SK-N-SH (cell line): Measurements from ENCODE around the gene PUM1.

Experiments
- POLR2AphosphoS5 ChIP-seq: IDR thresholded peaks from 2 replicates; pipeline ENCODE4 v1.6.1; 2012; ENCODE audit warnings: low read depth, low read length
- TF ChIP-seq, protein P1 (sequence below): fragments of 200-600 bp; sonication (generic); IDR thresholded peaks from 2 replicates; pipeline ENCODE4 v1.6.1; 2017; ENCODE audit warnings: antibody characterized with exemption, mild to moderate bottlenecking, moderate library complexity

DNA sequence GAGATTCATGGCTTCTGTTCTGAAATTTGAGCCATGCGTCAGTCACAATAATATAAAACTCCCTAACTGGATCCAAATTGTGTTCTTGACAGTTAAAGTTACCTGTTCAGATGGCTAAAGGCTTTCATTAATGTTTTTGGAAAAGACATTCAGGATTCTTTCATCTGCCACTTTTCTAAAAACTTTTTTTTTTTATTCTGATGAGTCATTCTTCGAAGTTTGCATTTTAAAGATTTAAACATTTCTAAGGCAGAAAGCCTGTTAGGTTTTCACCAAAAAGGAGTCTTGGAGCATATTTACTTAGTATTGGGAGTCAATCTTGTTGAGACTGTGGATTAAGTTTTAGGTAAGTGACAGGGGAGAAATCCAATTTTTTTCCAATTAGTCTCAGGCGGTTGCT is 138.1 kb downstream of the PUM1 start:
- TF ChIP-seq, protein P1, sequence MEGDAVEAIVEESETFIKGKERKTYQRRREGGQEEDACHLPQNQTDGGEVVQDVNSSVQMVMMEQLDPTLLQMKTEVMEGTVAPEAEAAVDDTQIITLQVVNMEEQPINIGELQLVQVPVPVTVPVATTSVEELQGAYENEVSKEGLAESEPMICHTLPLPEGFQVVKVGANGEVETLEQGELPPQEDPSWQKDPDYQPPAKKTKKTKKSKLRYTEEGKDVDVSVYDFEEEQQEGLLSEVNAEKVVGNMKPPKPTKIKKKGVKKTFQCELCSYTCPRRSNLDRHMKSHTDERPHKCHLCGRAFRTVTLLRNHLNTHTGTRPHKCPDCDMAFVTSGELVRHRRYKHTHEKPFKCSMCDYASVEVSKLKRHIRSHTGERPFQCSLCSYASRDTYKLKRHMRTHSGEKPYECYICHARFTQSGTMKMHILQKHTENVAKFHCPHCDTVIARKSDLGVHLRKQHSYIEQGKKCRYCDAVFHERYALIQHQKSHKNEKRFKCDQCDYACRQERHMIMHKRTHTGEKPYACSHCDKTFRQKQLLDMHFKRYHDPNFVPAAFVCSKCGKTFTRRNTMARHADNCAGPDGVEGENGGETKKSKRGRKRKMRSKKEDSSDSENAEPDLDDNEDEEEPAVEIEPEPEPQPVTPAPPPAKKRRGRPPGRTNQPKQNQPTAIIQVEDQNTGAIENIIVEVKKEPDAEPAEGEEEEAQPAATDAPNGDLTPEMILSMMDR: no peak
- no peak for TF ChIP-seq POLR2AphosphoS5
